Measurements from ENCODE around the gene GRIPAP1.

- TF ChIP-seq, protein P1, sequence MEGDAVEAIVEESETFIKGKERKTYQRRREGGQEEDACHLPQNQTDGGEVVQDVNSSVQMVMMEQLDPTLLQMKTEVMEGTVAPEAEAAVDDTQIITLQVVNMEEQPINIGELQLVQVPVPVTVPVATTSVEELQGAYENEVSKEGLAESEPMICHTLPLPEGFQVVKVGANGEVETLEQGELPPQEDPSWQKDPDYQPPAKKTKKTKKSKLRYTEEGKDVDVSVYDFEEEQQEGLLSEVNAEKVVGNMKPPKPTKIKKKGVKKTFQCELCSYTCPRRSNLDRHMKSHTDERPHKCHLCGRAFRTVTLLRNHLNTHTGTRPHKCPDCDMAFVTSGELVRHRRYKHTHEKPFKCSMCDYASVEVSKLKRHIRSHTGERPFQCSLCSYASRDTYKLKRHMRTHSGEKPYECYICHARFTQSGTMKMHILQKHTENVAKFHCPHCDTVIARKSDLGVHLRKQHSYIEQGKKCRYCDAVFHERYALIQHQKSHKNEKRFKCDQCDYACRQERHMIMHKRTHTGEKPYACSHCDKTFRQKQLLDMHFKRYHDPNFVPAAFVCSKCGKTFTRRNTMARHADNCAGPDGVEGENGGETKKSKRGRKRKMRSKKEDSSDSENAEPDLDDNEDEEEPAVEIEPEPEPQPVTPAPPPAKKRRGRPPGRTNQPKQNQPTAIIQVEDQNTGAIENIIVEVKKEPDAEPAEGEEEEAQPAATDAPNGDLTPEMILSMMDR (IDR thresholded peaks at IDR 0.05; ENCODE audit: extremely low read depth in 1 of 2, insufficient read depth in 1 of 2, low read depth in 1 of 2, low read length in 2 of 2): no peak
- TF ChIP-seq POLR2AphosphoS5 (IDR thresholded peaks at IDR 0.05; ENCODE audit: insufficient read depth, low read depth, low read length) (no peak), MYC (IDR thresholded peaks at IDR 0.05; ENCODE audit: low read depth, low read length) (no peak)
- TF ChIP-seq, protein P2, sequence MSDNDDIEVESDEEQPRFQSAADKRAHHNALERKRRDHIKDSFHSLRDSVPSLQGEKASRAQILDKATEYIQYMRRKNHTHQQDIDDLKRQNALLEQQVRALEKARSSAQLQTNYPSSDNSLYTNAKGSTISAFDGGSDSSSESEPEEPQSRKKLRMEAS (IDR thresholded peaks at IDR 0.05; ENCODE audit: insufficient read depth, insufficient read length): no peak
These were observed 45.2 kb downstream of the GRIPAP1 start for GRCh38 chrX:48956728-48957414.

Data from endothelial cell of umbilical vein (primary cell).